GM13977 (cell line): ENCODE results near the gene AGAP4.
"Not testable (repeated sequence)": the region's sequence is repeated elsewhere in the genome, so short reads cannot be mapped to it uniquely, and the experiment has no call there.

Experiments
- DNase-seq: peaks from one replicate; pipeline ENCODE4 v3.0.0; 2012; ENCODE audit warnings: low spot score
- in situ Hi-C: fragments of 300-500 bp; cut with MboI; formaldehyde crosslinking; loops from one replicate; pipeline ENCODE4 v1.12.0; 2022; ENCODE audit warnings: low sequenced_read_pairs, low pct_unique_long_range_greater_than_20kb, mixed read lengths, inconsistent platforms; ENCODE audit not compliant: unreplicated experiment
- TF ChIP-seq, protein P1 (sequence below): IDR thresholded peaks from 2 replicates; pipeline ENCODE4 v1.5.1; 2012; ENCODE audit warnings: mild to moderate bottlenecking, control low read depth; ENCODE audit not compliant: insufficient read depth; ENCODE audit errors: extremely low read depth, missing control alignments

The AGAP4 gene

DNA sequence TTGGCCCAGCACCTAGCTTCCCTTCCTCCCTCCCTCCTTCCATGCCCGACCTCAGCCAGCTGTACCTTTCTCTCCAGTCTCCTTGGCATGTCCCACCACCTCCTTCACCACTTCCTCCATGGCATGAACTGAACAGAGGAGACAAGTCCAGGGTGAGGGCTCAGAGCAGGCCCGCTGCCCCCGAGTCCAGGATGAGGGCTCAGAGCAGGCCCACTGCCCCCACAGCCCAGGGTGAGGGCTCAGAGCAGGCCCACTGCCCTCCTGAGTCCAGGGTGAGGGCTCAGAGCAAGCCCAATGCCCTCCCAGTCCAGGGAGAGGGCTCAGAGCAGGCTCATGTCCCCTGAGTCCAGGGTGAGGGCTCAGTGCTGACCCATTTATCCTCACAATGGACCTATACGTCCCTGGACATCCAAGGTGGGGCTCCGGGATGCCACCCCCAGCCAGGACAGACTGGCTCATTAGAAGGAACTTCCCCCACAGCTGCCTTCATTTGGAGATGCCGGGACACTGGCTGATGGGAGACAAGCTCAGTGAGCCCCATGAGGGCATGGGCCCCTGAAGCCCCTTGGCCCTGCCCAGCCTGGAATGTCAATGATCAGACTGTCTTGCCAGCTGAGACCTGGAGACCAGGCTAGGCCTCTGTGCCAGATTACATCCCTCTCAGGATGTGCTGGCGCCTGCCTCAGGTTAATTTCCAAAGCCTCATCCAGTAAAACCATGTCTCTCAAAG lies 30.0 kb downstream of the AGAP4 start:
- in situ Hi-C loops: no loop called here
- DNase-seq: no peak
- TF ChIP-seq, protein P1, sequence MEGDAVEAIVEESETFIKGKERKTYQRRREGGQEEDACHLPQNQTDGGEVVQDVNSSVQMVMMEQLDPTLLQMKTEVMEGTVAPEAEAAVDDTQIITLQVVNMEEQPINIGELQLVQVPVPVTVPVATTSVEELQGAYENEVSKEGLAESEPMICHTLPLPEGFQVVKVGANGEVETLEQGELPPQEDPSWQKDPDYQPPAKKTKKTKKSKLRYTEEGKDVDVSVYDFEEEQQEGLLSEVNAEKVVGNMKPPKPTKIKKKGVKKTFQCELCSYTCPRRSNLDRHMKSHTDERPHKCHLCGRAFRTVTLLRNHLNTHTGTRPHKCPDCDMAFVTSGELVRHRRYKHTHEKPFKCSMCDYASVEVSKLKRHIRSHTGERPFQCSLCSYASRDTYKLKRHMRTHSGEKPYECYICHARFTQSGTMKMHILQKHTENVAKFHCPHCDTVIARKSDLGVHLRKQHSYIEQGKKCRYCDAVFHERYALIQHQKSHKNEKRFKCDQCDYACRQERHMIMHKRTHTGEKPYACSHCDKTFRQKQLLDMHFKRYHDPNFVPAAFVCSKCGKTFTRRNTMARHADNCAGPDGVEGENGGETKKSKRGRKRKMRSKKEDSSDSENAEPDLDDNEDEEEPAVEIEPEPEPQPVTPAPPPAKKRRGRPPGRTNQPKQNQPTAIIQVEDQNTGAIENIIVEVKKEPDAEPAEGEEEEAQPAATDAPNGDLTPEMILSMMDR: no peak

DNA sequence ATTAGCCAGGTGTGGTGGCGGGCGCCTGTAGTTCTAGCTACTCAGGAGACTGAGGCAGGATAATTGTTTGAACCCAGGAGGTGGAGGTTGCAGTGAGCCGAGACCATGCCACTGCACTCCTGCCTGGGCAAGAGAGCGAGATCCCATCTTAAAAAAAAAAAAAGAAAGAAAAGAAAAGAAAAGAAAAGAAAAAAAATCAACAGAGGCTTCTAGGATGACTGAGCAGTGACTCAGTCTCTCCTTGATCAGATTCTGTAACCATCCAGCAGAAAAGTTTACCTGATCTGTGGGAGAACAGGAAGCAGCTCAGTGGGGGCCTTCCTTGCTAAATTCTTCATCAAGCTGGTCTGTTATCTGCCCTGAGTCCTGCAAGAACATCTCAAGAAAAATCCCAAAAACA lies 33.2 kb downstream of the AGAP4 start:
- in situ Hi-C loops, DNase-seq: not testable (repeated sequence)

DNA sequence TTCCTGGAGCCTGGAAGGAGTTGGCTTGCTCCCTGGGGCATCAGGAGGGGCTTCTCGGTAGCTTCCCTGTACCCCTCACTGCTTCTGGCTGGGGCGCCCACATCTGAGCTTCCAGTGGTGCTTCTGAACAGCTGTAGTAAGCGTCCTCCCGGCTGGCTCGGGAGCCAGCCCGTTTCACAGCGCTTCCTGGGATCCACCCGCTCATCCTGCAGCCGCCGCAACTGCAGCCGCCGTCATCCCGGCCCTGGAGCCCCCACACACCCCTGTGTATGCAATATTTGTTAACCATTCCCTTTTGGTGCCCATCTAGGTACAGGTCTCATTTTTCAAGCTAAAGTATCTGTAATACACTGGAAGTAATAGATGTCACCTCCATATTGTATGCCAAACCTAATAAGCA lies 34.3 kb downstream of the AGAP4 start:
- DNase-seq, in situ Hi-C loops: not testable (repeated sequence)

DNA sequence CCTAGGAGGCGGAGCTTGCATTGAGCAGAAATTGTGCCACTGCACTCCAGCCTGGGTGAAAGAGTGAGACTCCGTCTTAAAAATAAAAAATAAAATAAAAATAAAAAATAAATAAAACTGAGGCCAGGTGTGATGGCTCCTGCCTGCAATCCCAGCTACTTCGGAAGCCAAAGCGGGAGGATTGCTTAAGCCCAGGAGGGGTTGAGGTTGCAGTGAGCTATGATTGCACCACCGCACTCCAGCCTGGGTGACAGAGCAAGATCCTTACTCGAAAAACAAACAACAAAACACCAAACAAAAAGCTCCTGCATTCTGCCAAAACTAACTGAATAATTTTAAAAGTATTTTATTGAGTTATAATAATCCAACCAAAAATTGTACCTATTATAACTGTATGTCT lies 36.2 kb downstream of the AGAP4 start:
- TF ChIP-seq, protein P1: no peak
- DNase-seq: no peak

DNA sequence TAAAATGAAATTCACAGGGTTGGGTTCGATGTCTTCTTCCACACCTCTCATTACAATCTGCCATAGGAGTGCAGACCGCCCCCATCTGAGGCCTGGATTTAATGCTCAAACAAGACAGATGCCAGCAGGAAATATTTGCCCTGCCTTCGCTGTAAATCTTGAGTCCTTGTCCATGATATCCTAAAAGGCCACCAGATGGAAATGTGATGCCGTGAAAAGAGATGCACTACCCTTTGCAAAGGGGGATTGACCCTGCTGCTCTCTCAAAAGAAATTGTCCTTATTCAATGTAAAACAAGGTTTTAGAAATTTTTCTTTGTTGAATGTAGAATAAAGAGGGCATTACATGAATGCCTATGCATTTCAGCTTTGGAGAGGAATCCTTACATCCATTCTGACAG lies 37.5 kb downstream of the AGAP4 start:
- no peak for DNase-seq
- in situ Hi-C loops: no loop called here
- TF ChIP-seq, protein P1: no peak

More for the DNA sequence above, 36.2 kb downstream of the AGAP4 start:
- in situ Hi-C loops: no loop called here

DNA sequence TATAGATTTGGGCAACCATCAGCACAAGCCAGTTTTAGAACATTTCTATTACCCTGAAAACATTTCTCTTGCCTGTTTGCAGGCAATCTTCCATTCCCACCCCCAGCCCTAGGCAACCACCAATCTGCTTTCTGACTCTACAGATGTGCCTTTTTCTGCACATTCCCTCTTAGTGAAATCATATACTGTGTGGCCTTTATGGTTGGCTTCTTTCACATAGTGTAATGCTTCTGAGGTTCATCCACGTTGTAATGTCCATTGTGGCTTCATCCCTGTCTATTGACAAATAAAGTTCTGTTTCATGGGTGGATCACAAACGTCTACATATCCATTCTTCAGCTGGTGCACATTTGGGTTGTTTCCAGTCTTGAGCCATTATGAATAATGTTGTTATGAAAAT lies 42.3 kb downstream of the AGAP4 start:
- in situ Hi-C loops, DNase-seq: not testable (repeated sequence)

DNA sequence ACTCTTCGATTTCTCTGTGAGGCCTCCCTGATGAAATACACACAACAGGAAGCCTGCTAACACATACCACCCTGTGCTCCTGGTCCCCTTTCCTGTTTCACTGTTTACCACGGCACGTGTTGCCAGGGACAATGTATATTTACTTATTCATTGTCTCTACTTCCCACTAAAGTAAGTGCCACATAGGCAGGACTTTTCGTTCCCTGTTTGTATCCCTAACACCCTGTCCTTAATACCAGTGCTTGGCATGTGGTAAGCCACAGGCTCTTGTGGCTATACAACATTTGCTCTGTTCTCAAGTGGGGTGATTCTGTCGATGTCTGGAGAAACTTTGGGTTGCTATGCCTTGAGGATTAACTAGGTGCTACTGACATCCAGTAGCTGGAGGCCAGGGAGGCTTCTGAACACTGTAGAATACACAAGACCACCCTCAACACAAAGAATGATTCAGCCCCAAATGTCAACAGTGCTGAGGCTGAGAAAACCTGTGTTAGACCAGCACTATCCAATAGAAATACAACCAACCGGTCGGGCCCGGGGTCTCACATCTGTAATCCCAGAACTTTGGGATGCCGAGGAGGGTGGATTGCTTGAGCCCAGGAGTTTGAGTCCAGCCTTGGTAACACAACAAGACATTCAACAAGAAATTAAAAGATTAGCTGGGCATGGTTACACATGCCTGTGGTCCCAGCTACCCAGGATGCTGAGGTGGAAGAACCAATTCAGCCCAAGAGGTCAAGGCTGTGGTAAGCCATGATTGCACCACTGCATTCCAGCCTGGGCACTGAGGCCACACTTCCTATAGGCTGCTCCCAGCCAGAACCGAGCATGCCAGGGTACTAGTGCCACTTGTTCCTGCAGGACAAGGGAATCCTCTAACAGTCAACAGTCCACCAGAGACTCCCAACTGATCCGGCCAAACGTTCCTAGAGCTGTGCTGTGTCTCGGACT lies 44.0 kb downstream of the AGAP4 start:
- in situ Hi-C loops, DNase-seq: not testable (repeated sequence)

DNA sequence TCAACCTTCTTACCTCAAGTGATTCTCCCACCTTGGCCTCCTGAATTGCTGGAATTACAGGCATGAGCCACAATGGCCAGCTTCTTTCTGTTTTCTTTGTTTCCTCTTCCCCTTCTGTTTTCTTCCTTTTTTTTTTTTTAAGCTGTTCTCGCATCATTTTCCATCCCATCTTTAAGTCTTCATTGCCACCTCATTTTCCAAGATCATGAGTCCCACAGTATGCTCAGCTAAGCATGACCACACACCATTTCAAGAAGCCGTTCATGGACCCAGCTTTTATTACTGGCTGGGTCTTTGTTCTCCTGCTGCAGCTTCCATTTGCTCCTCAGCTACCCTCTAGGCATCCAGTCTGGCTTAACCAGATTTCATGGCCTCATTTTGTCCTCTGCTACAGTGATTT lies 52.5 kb downstream of the AGAP4 start:
- in situ Hi-C loops, DNase-seq: not testable (repeated sequence)

DNA sequence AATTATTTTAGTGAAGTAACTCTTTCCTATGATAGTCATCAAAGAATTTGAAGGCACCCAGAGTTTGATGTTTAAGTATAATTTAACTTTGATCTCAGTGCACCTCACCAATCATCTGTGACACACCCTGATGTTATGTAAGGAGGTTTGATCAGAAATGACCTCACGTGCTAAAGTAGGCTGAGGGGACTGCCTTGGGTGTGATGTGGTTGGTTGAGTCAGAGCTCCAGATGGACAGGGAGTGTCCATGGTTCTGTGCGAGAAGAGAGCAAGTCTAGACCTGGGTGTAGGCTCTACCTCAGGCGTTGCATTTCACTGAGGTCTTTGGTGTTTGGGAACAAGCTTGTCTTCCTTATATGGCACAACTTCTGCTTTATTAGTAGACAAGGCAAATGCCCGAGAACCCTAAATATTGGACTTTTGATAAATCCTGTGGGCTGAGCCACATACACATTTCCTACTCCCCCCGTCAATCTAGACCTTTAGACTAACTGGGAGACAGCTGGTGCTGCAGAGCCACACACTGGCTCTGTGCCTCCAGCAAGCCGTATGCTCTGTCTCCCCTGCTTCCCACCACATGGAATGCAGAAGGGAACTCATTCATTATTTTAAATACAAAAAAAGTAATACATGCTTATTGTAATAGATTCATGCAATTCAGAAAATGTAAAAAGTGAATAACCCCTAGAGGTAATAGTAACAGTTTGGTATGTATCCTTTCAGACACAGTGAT lies 56.4 kb downstream of the AGAP4 start:
- in situ Hi-C loops, DNase-seq: not testable (repeated sequence)

DNA sequence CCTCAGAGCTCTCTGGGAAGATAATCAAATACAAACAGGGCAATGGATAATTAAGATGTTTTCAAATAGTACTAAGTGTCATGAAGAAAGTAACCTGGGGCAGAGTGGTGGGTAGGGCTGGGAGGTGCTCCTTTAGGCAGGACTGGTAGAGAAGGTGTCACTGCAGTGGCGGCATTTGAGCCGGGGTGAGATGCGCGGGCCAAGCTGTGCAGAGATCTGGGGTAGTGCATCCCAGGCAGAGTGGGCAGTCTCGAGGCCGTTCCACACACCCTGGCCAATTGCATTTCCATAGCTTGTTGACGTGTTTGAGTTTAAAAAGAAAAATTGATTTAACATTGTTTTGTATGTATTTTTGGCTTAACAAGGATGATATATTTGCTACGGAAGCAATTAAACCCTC lies 57.3 kb downstream of the AGAP4 start:
- DNase-seq, in situ Hi-C loops: not testable (repeated sequence)

DNA sequence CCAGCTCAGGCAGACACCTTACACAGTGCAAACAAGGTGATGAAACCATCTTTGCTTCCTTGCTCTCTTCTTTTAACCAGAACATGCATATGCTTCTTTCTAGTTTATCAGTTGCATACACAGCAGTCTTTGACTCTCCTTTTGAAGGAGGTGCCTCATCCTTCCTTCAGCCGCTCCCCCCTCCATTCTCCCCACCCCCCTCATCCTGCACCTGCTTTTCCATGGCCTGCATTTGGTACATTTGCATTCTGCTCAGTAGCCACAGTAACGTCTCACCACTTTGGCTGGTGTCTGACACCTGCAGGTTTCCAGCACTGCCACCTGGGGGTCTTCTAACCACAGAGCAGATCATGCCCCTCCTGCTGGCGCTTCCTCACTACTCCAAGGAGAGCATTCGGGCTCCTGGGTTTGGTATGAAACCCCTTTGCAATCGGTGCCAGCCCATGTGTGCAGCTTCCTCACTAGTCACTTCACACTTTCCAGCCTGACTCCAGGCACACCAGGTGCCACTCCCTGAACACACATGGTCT lies 60.0 kb downstream of the AGAP4 start:
- in situ Hi-C loops, DNase-seq: not testable (repeated sequence)

DNA sequence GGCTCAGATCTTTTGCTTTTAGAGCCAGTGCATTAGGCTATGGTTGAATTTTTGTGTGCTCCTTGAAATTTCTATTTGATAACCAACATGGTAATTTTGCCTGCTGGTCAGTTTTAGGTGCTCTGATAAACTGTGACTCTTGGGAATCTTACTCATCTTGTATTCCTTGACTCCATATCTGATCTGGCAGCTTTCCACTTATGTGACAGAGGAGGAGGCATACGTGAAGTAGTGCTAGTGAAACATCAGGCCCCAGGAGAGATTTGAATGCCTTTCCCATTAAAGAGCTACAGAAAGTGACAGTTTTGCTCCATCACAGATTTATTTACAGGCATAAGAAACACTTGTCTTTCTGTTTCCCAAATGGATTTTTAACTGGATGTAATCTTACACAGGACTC lies 61.1 kb downstream of the AGAP4 start:
- in situ Hi-C loops, DNase-seq: not testable (repeated sequence)
